Renal cortex interstitium (tissue), 15 donors: ENCODE results near the gene SLC17A9. TPM values are rescaled to one million over a fixed set of nuclear protein-coding genes. Genes with fewer than 3 reads are reported as not detected.

Experiments used
- DNase-seq, 11 donors: peaks; one replicate each; pipeline ENCODE4 v3.0.0-alpha.2; 2013; ENCODE audit warnings: low read depth in 9 of 11, low spot score in 4 of 11; ENCODE audit errors: extremely low read depth in 1 of 11
- long read RNA-seq, 16 experiments: transcript quantifications; one replicate each; lab custom pipeline, GENCODE V29; 2026
- polyA plus RNA-seq, 3 donors: library from polyadenylated mRNA; unstranded; fragments of 120-200 nt; gene quantifications; one replicate each; pipeline ENCODE4 v1.2.1, GENCODE V29; 2013; ENCODE audit not compliant: insufficient read length in 3 of 3

Gene SLC17A9, protein sequence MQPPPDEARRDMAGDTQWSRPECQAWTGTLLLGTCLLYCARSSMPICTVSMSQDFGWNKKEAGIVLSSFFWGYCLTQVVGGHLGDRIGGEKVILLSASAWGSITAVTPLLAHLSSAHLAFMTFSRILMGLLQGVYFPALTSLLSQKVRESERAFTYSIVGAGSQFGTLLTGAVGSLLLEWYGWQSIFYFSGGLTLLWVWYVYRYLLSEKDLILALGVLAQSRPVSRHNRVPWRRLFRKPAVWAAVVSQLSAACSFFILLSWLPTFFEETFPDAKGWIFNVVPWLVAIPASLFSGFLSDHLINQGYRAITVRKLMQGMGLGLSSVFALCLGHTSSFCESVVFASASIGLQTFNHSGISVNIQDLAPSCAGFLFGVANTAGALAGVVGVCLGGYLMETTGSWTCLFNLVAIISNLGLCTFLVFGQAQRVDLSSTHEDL
- polyA plus RNA-seq: 1 to 10 TPM; 1.0 to 2.6 (median 2.0) TPM
- long read RNA-seq, donor 1: 0 reads
- long read RNA-seq, donor 2: 0 reads
- long read RNA-seq, donor 3: 0 reads
- long read RNA-seq, donor 4: 0 reads
- long read RNA-seq, donor 5: 0 reads
- long read RNA-seq, donor 6: 0 reads
- long read RNA-seq, donor 7: 0 reads
- long read RNA-seq, donor 8: 0 reads
- long read RNA-seq, donor 9: 0 reads
- long read RNA-seq, donor 10: 0 reads
- long read RNA-seq, donor 11: 0 reads
- long read RNA-seq, donor 12: 0 reads
- long read RNA-seq, donor 13, partial matches to known transcripts: 0 of 1 reads
- long read RNA-seq, donor 13, other reads (novel, unspliced or antisense): 0 of 1 reads
- long read RNA-seq, donor 14: 0 reads
- long read RNA-seq, donor 15: 0 reads
- long read RNA-seq, donor 16: 0 reads

- DNase-seq: peak in 1 of 11 donors; percentile 21
Observed at GRCh38 chr20:62952373-62952967, at the start of gene SLC17A9. TSS of gene SLC17A9 (plus strand) at chr20:62952709. CDS start at chr20:62952831, 122 bp downstream.

GRCh38 chr20:62902926-62903615 is 49.4 kb upstream of the SLC17A9 start:
- no peak for DNase-seq

DNA sequence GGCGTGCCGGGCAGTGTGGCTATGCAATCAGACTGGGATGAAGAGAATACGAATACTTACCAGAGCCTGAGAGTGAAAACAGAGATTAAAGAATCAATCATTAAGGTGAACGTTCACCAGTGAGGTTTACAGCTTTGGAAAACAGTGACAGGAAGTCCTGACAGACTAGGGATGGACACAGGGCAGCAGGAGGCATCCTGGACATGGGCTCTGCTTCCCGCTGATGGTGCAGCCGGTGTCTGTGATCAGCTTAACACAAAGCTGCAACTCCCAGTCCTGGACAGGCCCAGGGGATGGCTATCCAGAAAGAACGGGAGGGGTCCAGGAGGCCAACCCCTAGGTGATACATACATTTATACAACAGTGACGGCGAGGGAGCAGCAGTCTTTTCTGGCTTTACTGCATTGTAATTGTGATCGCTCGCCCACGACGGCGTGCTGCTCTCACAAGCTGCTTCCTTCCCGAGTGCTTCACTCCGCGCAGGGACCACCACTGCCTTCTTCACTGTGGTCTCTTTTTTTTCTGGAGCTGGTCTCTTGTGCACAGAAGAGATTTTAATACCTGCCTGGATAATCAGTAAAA is 46.9 kb upstream of the SLC17A9 start:
- DNase-seq: no peak

- no peak for DNase-seq
Observed at GRCh38 chr20:62906209-62906608, 46.3 kb upstream of the SLC17A9 start.

GRCh38 chr20:62906647-62907375 is 45.7 kb upstream of the SLC17A9 start:
- no peak for DNase-seq

DNA sequence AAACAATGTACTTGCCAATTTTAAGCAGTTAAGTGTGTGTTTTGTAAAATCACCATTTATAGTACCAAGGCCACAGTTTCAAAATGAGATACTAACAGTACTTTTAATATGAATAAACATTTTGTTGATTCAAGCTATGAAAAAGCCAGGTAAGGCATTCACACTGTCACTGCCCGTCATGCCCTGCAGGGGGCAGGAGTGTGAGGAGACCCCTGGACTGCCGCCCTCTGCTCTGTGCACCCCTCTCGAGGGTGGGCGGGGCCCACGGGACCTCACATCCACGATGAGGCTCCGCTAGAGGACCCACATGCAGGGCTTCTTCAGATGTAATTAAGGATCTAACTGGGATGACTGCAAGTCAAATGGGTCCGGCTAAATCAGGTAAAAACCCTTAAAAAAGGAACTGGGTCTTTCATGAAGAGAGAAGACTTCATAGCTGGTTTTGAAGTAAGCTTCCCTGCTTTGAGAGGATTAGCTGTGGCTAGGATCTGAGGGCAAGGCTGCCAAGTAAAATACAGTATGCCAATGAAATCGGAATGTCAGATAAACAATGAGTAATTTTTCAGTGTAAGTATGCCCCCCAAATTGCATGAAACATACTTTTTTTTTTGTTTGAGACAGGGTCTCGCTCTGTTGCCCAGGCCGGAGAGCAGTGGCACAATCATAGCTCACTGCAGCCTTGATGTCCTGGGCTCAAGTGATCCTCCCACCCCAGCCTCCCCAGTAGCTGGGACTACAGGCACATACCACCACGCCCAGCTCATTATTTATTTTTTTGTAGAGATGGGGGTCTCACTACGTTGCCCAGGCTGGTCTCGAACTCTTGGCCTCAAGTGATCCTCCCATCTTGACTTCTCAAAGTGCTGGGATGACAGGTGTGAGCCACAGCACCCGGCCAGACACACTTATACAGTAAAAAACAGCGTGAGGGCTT is 44.9 kb upstream of the SLC17A9 start:
- no peak for DNase-seq

DNA sequence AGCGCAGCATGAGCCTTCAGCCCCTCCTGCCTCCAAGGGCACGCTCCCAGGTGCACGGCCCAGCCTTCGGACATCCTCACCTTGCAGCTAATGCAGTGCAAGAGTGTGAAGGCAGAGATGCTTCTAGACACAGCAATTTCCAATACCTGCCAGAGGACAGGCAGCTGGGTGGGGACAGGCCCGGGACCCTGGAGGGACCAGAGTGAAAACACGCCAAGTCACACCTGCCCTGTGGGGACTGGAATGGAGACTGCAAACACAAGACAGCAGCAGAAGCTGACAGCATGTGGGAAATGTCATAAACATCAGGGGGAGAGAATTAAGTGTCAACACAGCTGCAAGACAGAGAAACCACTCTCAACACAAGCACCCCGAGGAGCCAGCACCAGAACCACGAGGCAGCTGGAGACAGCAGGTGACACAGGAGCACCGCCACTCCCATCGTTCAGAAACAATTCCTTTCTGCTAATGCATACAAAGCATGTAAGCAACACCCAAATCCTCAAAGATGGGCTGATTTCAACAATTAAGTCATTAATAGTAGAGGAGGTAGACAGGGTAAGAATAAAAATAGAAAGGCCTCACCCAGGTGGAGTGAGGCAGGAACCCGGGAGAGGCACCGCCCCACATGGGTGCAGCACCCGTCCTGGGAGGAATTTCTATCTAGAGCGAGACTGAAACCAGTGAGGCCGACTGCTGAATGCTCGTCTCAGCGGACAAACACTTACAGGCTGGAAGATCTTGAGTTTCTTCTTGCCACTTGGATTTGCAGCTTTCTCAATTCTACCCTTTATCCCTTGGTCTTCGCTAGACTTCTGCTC is 43.3 kb upstream of the SLC17A9 start:
- DNase-seq: no peak

GRCh38 chr20:62910217-62910766 is 42.2 kb upstream of the SLC17A9 start:
- DNase-seq: no peak

DNA sequence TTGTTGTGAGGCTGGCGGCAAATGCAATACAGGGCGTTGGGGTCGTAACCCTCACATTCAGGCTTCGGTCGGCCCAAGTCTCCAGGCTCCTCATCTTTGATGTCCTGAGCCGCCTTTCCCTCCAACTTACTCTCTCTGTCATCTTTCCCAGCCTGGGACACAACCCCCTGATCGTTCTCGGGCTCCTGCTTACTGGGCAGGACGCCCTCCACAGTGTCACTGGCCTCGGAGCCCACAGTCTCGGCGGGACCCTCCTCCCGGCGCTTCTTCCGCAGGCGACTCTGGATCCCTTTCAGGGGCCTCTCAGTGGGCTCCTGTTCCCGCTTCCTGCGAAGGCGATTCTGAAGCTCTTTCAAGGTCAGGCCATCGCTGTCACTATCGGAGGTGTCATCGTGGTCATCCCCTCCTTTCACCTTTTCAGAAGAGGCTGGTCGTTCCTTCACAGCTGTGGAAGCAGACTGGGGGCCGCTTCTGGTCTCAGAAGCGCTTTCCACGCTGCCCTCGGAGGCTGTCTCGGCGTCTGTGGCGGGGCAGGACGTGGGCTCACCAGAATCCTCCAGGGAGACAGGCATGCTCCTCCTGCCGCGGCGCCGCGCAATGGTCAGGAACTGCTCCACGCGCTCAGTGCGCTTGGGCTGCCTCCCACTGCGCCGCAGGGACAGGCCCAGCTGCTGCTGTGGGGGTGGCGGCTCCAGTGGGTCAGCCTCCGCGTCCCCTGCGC is 41.6 kb upstream of the SLC17A9 start:
- no peak for DNase-seq

DNA sequence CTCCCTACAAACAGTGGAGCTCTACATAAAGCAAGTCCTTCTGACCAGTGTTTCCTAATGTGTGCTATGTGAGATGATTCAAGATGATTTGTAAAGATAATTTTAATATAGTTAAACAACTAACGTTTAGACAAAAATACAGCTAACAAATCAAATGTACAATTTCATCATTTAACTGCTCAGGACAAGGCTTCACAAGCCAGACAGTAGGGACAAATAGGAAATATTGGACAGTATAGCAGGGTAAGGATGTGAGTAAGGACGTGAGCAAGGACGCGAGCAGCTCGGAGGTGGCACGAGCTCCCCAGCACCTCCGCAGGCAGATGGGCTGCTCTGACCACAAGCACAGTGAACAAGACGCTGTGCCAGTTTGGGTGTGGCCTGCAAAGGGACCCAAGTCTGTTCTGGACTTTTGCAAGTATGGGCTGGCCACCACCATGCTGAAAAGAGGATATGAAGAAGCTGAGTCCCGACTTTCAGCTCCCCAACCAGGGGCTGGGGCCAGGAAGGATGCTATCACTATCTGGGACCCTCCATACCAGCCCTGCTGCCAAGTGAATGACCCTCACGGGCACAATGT is 40.7 kb upstream of the SLC17A9 start:
- no peak for DNase-seq

DNA sequence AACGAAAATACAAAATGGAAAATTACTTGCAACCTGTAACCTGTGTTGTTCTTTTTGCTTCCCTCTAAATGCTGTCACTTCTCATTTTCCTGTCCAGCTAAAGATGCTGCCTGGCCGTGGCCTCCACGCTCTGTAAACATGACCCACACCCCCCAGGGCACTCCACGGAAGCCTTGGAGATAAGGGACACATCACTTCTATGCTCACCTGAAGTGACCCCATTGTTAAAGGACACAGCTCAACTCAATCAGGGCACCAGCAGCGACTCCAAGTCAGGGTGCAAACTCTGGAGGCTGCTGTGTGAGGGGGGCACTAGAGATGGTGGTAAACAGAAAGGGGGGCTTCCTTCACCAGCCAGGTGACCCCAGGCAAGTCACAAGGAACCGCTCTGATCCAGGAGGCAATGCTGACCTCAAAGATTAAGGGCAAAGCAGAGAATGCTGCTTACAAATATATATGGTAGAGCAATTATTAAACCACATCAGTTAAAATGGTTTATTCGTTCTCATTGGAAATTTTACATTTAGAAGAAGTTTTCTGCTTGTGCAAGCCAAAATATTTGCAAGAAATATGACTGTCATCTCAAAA is 39.4 kb upstream of the SLC17A9 start:
- DNase-seq: no peak

DNA sequence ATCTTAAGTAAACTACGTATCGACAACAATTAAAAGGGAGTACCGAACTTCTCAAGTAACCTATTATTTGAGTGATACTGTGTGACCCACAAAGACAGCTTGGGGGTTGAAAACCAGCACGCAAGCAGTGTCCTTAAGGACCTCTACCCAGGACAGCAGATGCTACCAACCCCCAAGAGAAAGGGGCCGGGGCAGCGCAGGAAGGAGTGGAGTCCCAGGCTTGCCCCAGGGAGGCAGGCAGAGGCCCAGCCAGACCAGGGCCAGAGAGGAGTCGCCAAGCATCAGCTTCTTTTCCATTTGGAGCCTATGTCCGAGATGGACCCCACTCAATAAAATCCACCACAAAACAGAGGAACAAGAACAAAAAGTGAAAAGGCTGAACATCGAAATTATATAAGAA is 38.1 kb upstream of the SLC17A9 start:
- DNase-seq: no peak

DNA sequence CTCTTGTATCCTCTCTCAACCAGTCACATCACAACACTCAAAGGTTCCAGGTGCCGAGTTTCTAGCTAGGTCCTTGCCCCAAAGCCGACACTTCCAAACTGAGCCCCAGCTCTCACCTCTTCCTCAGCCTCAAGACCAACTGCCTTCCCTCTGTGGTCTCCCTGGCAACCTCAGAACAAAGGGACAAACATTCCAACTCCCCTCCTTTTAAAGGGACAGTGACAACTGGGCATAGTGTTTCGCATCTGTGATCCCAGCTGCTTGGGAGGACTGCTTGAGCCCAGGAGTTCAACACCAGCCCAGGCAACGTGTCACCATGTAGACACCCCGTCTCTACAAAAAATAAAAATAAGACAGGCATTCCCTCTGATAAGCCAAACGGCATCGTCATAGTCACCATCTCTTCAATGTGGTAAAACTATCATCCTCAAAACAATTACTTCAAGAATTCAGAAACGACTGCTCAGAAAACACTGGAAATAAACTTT is 37.5 kb upstream of the SLC17A9 start:
- peak in 1 of 11 donors; percentile 57 for DNase-seq

DNA sequence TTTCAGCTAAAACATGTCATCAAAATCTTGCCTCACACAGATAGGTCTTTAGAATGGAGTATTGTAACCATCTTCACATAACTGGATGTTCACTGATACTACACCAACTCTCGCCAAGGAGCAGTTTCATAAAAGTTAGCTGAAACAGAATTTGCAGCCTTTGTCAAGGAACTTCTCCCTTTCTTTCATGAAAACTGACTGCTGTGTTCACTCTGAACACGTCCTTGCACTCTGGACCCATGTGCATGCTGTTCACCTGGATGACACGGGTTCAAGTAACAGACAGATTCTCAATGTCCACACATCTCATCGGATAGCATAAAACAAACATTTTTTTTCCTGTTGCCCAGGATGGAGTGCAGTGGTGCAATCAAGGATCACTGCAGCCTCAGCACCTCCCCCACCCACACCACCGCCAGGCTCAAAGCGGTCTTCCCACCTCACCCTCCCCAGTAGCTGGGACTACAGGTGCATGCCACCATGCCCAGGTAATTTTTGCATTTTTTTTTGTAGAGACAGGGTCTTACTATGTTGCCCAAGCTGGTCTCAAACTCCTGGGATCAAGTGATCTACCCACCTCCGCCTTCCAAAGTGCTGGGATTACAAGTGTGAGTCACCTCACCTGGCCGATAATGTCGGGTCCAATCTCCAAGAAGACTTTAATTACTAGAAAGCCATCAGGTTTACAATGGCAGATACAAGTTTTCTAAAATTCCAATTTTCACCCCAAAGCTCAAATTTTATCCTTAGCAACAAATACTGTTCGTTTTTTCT is 35.6 kb upstream of the SLC17A9 start:
- no peak for DNase-seq
